GM12878 (cell line): ENCODE results near the gene ATF6. TPM values are rescaled to one million over a fixed set of nuclear protein-coding genes. Genes with fewer than 3 reads are reported as not detected.
A peak's percentile ranks its signal among the peaks of the same experiment; 100 is the strongest.

ENCODE experiments used
- DPF2 ChIP-seq: fragments of 450-650 bp; IDR thresholded peaks from 2 replicates; pipeline ENCODE4 v1.6.1; 2017; ENCODE audit warnings: mild to moderate bottlenecking
- FOS ChIP-seq: IDR thresholded peaks from 3 replicates; pipeline ENCODE4 v1.6.1; 2011; ENCODE audit warnings: borderline replicate concordance; ENCODE audit not compliant: insufficient read length; ENCODE audit errors: extremely low read depth
- HCFC1 ChIP-seq: fragments of 150-350 bp; IDR thresholded peaks from 2 replicates; pipeline ENCODE4 v1.6.1; 2014; ENCODE audit warnings: low read length
- IRF4 ChIP-seq: IDR thresholded peaks from 2 replicates; pipeline ENCODE4 v1.6.1; 2011; ENCODE audit warnings: low read depth, low read length
- MYC ChIP-seq: IDR thresholded peaks from 2 replicates; pipeline ENCODE4 v1.6.1; 2011; ENCODE audit warnings: mild to moderate bottlenecking, low read length, moderate library complexity, inconsistent platforms; ENCODE audit not compliant: insufficient read depth, insufficient replicate concordance, insufficient read length, severe bottlenecking
- RAD51 ChIP-seq: fragments of 450-650 bp; IDR thresholded peaks from 2 replicates; pipeline ENCODE4 v1.6.1; 2016; ENCODE audit warnings: moderate library complexity, mild to moderate bottlenecking, inconsistent platforms
- TBL1XR1 ChIP-seq: IDR thresholded peaks from 2 replicates; pipeline ENCODE4 v1.6.1; 2012; ENCODE audit warnings: low read depth, low read length, improper control_type of control experiment
- WRNIP1 ChIP-seq: IDR thresholded peaks from 2 replicates; pipeline ENCODE4 v1.6.1; 2011; ENCODE audit warnings: low read depth, low read length, improper control_type of control experiment, borderline replicate concordance
- ZNF24 ChIP-seq: fragments of 450-650 bp; IDR thresholded peaks from 2 replicates; pipeline ENCODE4 v1.6.1; 2017; ENCODE audit warnings: antibody characterized with exemption, mild to moderate bottlenecking
- polyA plus RNA-seq, 11 experiments: library from polyadenylated mRNA; depleted of rRNA in 4 of 11; unstranded in 6 of 11; stranded (reverse) in 5 of 11; fragments of >200 nt; fragmentation: Nextera tagmentation in 4 of 11; fragmentation: Illumina TruSeq in 1 of 11; extraction: Ambion mirVana in 4 of 11; extraction: Trizol in 1 of 11; gene quantifications; 1 replicate in 1 of 11; 2 replicates in 10 of 11; pipeline versions ENCODE4 v1.2.1 to v1.2.3, GENCODE V29; 2011 to 2016; ENCODE audit warnings: inconsistent platforms in 2 of 11, missing spikeins in 2 of 11, low read depth in 1 of 11
- total RNA-seq, 4 experiments: library from RNA; depleted of rRNA in 3 of 4; stranded (reverse); fragments of >200 nt in 3 of 4; fragmentation: Illumina TruSeq in 1 of 4; extraction: Trizol in 1 of 4; gene quantifications; 2 replicates each; pipeline versions ENCODE4 v1.2.1 to v1.2.3, GENCODE V29; 2013 to 2021
- TF ChIP-seq, protein P1 (sequence below): fragments of 450-650 bp; IDR thresholded peaks from 2 replicates; pipeline ENCODE4 v1.6.1; 2017; ENCODE audit warnings: mild to moderate bottlenecking, moderate library complexity
- TF ChIP-seq, protein P2 (sequence below): fragments of 150-350 bp; IDR thresholded peaks from 2 replicates; pipeline ENCODE4 v1.6.1; 2016; ENCODE audit warnings: low read depth, low read length
- TF ChIP-seq, protein P3 (sequence below): IDR thresholded peaks from 2 replicates; pipeline ENCODE4 v1.6.1; 2012; ENCODE audit warnings: mild to moderate bottlenecking, low read depth, low read length
- TF ChIP-seq, protein P4 (sequence below): fragments of 450-650 bp; IDR thresholded peaks from 2 replicates; pipeline ENCODE4 v1.6.1; 2018; ENCODE audit warnings: mild to moderate bottlenecking, low read depth, moderate library complexity; ENCODE audit not compliant: partially characterized antibody

Gene ATF6
- total and polyA plus RNA-seq, 10 of the 15 experiments (the other 5 are each of a cell fraction or from before 2014, with no cell fraction given): 7.8 to 24.3 (median 14.7) TPM

DNA sequence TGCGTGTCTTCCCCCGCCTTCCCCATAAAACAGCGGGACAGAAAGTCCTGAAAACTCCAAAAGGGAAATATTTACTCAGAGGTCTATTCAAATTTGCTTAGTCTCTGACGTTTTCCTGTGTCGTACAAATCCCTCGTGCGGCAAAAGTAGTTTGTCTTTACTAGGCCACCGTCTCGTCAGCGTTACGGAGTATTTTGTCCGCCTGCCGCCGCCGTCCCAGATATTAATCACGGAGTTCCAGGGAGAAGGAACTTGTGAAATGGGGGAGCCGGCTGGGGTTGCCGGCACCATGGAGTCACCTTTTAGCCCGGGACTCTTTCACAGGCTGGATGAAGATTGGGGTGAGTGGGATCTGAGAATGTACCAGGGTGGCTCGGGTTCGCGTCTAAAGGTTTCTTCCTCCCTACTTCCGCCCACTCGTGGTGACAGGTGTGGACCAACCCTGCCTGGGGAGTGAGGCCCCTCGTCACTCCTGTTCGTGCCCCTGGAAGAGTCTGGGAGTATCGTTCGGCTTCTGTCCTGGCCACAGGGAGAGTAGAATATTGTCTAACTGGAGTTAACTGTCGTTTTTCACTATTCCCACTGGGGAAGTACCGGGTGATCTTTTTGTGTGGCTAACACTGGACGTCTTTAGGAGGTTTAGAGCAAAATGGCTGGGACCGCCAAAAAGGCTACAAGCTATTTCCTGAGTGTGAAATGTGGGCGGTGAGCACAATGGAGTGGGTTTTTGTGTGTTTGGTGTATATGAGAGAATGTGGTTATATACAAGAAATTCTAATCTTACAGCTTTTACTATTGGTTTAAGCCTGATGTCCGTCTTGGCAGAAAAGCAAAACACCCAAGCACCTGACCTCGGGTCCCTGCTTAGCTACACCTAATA is at the start of gene ATF6 (continued):
- TF ChIP-seq, protein P1, sequence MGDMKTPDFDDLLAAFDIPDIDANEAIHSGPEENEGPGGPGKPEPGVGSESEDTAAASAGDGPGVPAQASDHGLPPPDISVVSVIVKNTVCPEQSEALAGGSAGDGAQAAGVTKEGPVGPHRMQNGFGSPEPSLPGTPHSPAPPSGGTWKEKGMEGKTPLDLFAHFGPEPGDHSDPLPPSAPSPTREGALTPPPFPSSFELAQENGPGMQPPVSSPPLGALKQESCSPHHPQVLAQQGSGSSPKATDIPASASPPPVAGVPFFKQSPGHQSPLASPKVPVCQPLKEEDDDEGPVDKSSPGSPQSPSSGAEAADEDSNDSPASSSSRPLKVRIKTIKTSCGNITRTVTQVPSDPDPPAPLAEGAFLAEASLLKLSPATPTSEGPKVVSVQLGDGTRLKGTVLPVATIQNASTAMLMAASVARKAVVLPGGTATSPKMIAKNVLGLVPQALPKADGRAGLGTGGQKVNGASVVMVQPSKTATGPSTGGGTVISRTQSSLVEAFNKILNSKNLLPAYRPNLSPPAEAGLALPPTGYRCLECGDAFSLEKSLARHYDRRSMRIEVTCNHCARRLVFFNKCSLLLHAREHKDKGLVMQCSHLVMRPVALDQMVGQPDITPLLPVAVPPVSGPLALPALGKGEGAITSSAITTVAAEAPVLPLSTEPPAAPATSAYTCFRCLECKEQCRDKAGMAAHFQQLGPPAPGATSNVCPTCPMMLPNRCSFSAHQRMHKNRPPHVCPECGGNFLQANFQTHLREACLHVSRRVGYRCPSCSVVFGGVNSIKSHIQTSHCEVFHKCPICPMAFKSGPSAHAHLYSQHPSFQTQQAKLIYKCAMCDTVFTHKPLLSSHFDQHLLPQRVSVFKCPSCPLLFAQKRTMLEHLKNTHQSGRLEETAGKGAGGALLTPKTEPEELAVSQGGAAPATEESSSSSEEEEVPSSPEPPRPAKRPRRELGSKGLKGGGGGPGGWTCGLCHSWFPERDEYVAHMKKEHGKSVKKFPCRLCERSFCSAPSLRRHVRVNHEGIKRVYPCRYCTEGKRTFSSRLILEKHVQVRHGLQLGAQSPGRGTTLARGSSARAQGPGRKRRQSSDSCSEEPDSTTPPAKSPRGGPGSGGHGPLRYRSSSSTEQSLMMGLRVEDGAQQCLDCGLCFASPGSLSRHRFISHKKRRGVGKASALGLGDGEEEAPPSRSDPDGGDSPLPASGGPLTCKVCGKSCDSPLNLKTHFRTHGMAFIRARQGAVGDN: peak; percentile 68; the same call in 1 of the 2 replicates
- TF ChIP-seq RAD51 (peak; percentile 47; the same call in 1 of the 2 replicates), ZNF24 (peak; percentile 87), MYC (no peak), HCFC1 (peak; percentile 76), TBL1XR1 (peak; percentile 41; the same call in 1 of the 2 replicates), FOS (no peak), IRF4 (peak; percentile 54; the same call in 1 of the 2 replicates), DPF2 (peak; percentile 79), WRNIP1 (no peak)
- TF ChIP-seq, protein P2, sequence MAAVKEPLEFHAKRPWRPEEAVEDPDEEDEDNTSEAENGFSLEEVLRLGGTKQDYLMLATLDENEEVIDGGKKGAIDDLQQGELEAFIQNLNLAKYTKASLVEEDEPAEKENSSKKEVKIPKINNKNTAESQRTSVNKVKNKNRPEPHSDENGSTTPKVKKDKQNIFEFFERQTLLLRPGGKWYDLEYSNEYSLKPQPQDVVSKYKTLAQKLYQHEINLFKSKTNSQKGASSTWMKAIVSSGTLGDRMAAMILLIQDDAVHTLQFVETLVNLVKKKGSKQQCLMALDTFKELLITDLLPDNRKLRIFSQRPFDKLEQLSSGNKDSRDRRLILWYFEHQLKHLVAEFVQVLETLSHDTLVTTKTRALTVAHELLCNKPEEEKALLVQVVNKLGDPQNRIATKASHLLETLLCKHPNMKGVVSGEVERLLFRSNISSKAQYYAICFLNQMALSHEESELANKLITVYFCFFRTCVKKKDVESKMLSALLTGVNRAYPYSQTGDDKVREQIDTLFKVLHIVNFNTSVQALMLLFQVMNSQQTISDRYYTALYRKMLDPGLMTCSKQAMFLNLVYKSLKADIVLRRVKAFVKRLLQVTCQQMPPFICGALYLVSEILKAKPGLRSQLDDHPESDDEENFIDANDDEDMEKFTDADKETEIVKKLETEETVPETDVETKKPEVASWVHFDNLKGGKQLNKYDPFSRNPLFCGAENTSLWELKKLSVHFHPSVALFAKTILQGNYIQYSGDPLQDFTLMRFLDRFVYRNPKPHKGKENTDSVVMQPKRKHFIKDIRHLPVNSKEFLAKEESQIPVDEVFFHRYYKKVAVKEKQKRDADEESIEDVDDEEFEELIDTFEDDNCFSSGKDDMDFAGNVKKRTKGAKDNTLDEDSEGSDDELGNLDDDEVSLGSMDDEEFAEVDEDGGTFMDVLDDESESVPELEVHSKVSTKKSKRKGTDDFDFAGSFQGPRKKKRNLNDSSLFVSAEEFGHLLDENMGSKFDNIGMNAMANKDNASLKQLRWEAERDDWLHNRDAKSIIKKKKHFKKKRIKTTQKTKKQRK: 0 out of 2 replicates have a peak, but pooled peaks have one; percentile 34
- TF ChIP-seq, protein P3, sequence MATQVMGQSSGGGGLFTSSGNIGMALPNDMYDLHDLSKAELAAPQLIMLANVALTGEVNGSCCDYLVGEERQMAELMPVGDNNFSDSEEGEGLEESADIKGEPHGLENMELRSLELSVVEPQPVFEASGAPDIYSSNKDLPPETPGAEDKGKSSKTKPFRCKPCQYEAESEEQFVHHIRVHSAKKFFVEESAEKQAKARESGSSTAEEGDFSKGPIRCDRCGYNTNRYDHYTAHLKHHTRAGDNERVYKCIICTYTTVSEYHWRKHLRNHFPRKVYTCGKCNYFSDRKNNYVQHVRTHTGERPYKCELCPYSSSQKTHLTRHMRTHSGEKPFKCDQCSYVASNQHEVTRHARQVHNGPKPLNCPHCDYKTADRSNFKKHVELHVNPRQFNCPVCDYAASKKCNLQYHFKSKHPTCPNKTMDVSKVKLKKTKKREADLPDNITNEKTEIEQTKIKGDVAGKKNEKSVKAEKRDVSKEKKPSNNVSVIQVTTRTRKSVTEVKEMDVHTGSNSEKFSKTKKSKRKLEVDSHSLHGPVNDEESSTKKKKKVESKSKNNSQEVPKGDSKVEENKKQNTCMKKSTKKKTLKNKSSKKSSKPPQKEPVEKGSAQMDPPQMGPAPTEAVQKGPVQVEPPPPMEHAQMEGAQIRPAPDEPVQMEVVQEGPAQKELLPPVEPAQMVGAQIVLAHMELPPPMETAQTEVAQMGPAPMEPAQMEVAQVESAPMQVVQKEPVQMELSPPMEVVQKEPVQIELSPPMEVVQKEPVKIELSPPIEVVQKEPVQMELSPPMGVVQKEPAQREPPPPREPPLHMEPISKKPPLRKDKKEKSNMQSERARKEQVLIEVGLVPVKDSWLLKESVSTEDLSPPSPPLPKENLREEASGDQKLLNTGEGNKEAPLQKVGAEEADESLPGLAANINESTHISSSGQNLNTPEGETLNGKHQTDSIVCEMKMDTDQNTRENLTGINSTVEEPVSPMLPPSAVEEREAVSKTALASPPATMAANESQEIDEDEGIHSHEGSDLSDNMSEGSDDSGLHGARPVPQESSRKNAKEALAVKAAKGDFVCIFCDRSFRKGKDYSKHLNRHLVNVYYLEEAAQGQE: peak; percentile 56; the same call in 1 of the 2 replicates
- TF ChIP-seq, protein P4, sequence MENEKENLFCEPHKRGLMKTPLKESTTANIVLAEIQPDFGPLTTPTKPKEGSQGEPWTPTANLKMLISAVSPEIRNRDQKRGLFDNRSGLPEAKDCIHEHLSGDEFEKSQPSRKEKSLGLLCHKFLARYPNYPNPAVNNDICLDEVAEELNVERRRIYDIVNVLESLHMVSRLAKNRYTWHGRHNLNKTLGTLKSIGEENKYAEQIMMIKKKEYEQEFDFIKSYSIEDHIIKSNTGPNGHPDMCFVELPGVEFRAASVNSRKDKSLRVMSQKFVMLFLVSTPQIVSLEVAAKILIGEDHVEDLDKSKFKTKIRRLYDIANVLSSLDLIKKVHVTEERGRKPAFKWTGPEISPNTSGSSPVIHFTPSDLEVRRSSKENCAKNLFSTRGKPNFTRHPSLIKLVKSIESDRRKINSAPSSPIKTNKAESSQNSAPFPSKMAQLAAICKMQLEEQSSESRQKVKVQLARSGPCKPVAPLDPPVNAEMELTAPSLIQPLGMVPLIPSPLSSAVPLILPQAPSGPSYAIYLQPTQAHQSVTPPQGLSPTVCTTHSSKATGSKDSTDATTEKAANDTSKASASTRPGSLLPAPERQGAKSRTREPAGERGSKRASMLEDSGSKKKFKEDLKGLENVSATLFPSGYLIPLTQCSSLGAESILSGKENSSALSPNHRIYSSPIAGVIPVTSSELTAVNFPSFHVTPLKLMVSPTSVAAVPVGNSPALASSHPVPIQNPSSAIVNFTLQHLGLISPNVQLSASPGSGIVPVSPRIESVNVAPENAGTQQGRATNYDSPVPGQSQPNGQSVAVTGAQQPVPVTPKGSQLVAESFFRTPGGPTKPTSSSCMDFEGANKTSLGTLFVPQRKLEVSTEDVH: no peak
